ENCODE measurements around the gene MAP6. TPM values are rescaled to one million over a fixed set of nuclear protein-coding genes. Genes with fewer than 3 reads are reported as not detected.

The MAP6 gene
- total RNA-seq, 1 donor from 2014 or later = 6.9 TPM

DNA sequence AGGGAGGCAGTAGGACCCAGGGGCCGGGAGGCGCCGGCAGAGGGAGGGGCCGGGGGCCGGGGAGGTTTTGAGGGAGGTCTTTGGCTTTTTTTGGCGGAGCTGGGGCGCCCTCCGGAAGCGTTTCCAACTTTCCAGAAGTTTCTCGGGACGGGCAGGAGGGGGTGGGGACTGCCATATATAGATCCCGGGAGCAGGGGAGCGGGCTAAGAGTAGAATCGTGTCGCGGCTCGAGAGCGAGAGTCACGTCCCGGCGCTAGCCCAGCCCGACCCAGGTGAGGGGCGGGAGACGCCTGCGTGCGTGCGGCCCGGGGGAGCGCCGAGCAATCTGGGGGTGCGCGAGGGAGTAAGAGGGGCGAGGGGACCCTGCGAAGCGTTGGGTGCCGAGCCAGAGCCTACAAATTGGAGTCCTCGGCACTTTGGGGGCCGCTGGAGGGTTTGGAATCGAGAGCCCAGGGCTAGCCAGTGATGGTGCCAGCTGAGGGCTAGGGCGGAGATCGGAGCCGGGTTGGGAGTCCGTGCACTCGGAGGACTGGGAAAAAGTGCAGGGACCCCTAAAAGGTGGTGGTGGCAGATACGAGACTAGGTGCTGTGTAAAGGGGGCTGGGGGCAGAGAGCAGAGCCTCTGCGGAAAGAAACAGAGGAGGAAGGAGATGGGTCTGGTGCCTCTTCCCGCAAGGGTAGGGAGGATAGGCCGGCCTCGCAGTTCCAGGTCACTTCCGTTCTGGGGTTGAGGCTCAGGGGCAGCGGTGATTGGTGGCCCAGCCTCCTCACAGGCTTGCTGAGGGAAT lies 106.6 kb downstream of the MAP6 start, which contains the start of gene SERPINH1:
SERPINH1 (plus strand) TSS at position 206 of the 788 bp plus-strand sequence. CDS start 4,097 bp downstream, outside the sequence.
- no peaks in the 10 kb centered on the region for H3K9me3 ChIP-seq
- H3K4me3 ChIP-seq = peak within 1 kb of the TSS; percentile 69 to 79
- intact Hi-C loops (cut with DNase I) = no loop called here
- peak in 1 of 2 donors; percentile 72 for TF ChIP-seq POLR2A (IDR thresholded peaks at IDR 0.05)
- TF ChIP-seq POLR2AphosphoS5 (IDR thresholded peaks at IDR 0.05; ENCODE audit: insufficient read depth in 1 of 2, low read depth in 1 of 2) = peak; percentile 91 to 97
- TF ChIP-seq, protein P1, sequence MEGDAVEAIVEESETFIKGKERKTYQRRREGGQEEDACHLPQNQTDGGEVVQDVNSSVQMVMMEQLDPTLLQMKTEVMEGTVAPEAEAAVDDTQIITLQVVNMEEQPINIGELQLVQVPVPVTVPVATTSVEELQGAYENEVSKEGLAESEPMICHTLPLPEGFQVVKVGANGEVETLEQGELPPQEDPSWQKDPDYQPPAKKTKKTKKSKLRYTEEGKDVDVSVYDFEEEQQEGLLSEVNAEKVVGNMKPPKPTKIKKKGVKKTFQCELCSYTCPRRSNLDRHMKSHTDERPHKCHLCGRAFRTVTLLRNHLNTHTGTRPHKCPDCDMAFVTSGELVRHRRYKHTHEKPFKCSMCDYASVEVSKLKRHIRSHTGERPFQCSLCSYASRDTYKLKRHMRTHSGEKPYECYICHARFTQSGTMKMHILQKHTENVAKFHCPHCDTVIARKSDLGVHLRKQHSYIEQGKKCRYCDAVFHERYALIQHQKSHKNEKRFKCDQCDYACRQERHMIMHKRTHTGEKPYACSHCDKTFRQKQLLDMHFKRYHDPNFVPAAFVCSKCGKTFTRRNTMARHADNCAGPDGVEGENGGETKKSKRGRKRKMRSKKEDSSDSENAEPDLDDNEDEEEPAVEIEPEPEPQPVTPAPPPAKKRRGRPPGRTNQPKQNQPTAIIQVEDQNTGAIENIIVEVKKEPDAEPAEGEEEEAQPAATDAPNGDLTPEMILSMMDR (IDR thresholded peaks at IDR 0.05) = no peak
- DNase-seq (ENCODE audit: extremely low spot score in 2 of 2) = no peak
- peaks cover 0 to 14% of the 10 kb centered on the region in 2 donors for H3K36me3 ChIP-seq
- no peaks in the 10 kb centered on the region for H3K27me3 ChIP-seq
- H3K27ac ChIP-seq = peak within 1 kb of the TSS; percentile 99
- peaks cover 90% of the 10 kb centered on the region for H3K4me1 ChIP-seq

DNA sequence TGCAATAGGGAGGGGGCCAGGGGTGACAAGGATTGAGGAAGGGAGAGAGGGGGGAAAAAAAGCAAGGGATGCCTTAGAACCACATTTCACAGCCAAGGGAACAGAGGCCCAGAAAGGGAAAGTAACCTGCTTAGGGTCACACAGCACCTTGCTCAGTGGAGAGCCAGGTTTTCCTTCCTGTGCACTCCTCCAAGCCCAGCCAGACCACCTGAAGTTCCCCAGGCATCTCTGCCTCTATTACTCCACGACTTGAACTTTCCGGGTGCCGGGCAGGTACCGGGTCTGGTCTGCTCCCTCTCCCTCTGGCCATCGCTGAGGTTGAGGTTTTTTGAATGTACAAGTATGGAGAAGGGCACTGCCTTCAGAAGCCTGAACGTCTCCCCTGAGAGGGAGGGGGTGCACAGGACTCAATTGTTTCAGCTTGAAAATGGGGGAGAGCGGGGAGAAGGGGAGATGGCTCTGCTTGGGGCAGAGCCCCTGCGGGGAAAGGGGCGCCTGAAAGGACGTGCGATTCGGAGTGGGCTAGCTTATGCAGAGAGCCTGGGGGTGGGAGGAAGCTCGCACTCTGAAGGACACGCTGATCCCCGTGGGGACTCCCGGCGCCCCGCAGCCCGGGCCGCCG lies 107.3 kb downstream of the MAP6 start:
- intact Hi-C loops (cut with DNase I) = no loop called here
- no peak for TF ChIP-seq POLR2AphosphoS5 (IDR thresholded peaks at IDR 0.05; ENCODE audit: insufficient read depth in 1 of 2, low read depth in 1 of 2)
- TF ChIP-seq, protein P1 (IDR thresholded peaks at IDR 0.05) = no peak
- TF ChIP-seq POLR2A (IDR thresholded peaks at IDR 0.05) = no peak
- peaks cover 0 to 7% of the 10 kb centered on the region in 2 donors for H3K36me3 ChIP-seq
- DNase-seq (ENCODE audit: extremely low spot score in 2 of 2) = no peak
- no peaks in the 10 kb centered on the region for H3K27me3 ChIP-seq
- H3K9me3 ChIP-seq = no peaks in the 10 kb centered on the region
- H3K27ac ChIP-seq = peak overlapping the region; percentile 99
- peak overlapping the region; percentile 69 to 79 for H3K4me3 ChIP-seq
- H3K4me1 ChIP-seq = peaks cover 89% of the 10 kb centered on the region

DNA sequence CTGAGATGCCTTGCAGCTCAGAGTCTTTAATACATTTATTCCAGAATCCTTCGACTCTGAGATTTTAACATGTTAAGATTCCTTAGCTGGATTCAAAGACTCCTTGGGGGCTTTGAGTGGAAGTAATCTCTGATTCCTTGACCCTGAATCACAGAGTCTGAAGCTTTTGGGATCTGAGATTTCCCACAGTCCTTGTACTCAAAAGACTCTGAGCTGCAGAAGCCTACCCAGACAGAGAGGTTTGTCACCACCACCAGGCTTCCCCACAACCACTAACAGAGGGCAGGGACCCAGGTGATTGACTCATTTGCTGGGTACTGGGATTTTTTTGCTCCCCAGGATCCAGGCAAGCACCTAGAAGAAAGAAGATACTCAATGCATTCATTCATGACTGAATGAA lies 108.2 kb downstream of the MAP6 start:
- no peak for DNase-seq (ENCODE audit: extremely low spot score in 2 of 2)
- intact Hi-C loops (cut with DNase I) = no loop called here
- Histone ChIP-seq H3K36me3 (no peaks in the 10 kb centered on the region), H3K27me3 (no peaks in the 10 kb centered on the region), H3K9me3 (no peaks in the 10 kb centered on the region), H3K4me3 (no peak overlapping the region), H3K27ac (peak overlapping the region; percentile 99), H3K4me1 (peaks cover 80% of the 10 kb centered on the region)
- no peak for TF ChIP-seq POLR2AphosphoS5 (IDR thresholded peaks at IDR 0.05; ENCODE audit: insufficient read depth in 1 of 2, low read depth in 1 of 2)
- no peak for TF ChIP-seq POLR2A (IDR thresholded peaks at IDR 0.05)
- TF ChIP-seq, protein P1 (IDR thresholded peaks at IDR 0.05) = no peak

DNA sequence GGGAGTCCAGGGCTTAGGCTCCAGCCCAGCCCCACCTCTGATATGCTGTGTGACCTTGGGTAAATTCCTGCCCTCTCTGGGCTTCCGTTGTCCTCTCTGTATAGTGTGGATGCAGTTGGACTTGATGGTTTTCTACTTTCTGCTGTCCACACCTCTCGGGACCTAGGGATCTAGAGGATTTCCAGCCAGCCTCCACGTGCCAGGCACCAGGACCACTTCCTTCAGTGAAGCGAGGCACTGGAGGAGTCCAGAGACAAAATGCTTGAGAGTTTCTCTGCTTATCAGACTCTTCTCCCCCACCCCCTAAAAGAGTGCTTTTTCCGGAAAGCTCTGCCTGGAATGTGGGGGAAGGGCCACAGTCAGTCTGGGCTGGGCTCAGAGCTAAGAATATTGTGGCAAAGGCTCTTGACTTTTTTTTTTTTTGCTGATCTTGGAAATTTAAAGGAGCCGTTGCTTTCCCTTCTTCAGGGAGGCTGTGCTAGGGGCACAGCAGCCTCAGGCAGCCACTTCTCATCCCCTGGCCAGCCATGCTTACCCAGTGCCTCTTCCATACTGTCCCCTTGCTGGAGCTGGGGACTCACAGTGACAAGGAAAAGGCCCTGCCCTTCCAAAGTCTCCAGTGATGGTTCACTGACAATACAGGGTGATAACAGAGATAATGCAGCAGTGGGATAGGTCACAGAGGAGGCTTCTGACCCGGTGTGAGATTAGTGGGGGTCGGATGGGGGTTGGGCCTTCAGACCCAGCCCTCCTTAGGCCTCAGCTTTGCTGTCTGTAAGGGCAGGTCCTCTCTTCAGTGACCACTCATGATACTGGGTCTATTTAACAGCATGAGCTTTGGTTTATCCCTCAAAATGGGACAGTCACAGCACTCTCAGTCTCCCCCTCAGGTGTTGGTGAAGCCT lies 109.6 kb downstream of the MAP6 start:
- H3K4me1 ChIP-seq = peaks cover 76% of the 10 kb centered on the region
- no peak for DNase-seq (ENCODE audit: extremely low spot score in 2 of 2)
- TF ChIP-seq POLR2A (IDR thresholded peaks at IDR 0.05) (no peak), POLR2AphosphoS5 (IDR thresholded peaks at IDR 0.05; ENCODE audit: insufficient read depth in 1 of 2, low read depth in 1 of 2) (peak; percentile 36 to 94)
- TF ChIP-seq, protein P1 (IDR thresholded peaks at IDR 0.05) = no peak
- intact Hi-C loops (cut with DNase I) = loop anchor here (10.0 kb wide), 1 partner anchor 106 kb away; the partner anchor contains the start of gene MAP6
- peak overlapping the region; percentile 99 for H3K27ac ChIP-seq
- H3K9me3 ChIP-seq = no peaks in the 10 kb centered on the region
- no peaks in the 10 kb centered on the region for H3K36me3 ChIP-seq
- no peaks in the 10 kb centered on the region for H3K27me3 ChIP-seq
- H3K4me3 ChIP-seq = peak overlapping the region; percentile 10 to 41
